ENCODE measurements around the gene RIPPLY2. TPM values are rescaled to one million over a fixed set of nuclear protein-coding genes. Genes with fewer than 3 reads are reported as not detected.

The RIPPLY2 gene
- total and polyA plus RNA-seq, 9 of the 15 experiments (the other 6 are each of a cell fraction or from before 2014, with no cell fraction given), result not detected

DNA sequence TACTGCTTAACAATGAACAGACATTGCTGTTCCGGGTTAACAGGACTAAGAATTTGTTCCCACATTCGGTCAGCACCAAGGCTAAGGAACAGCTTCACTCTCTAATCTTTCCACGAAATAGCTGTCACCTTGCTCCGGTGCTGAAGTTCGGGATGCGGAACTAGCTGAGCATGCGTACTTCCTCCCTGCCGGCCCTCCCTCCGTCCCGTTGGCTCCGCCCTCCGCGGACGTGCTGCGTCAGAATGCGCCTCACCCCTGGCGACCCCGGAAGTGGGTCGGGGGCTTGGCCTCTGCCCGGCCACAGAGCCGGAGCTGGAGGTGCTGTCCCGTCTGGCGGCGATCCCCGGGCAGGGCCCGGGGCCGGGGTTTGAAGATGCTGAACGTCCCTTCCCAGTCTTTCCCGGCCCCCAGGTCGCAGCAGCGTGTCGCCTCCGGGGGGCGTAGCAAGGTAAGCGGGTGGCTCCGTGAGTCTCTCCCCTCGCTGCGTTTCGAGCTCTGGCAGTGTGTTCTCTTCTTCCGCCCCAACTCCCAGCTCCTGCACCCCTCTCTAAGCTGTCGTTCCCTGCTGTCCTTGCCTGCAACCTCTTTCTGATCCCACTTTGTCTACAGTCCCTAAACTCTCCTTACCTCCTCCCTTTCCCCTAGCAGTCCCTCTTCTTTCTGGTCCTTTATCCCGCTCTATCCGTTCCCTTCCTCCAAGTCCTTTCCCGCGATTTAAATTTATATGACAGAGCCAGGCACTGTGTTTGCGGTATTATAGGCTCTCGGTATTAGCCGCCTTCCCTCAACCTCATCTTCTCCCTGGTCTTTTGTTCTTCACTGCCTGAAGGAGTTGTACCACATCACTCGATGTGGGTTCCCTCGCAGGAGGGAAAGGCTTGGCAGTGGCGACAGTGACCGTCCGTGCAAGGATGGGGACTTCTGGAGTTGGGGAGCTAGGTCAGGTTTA is 6.5 kb downstream of the RIPPLY2 start, which contains the start of gene CYB5R4 (continued):
- TF ChIP-seq, protein P1, sequence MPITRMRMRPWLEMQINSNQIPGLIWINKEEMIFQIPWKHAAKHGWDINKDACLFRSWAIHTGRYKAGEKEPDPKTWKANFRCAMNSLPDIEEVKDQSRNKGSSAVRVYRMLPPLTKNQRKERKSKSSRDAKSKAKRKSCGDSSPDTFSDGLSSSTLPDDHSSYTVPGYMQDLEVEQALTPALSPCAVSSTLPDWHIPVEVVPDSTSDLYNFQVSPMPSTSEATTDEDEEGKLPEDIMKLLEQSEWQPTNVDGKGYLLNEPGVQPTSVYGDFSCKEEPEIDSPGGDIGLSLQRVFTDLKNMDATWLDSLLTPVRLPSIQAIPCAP (CRISPR knock-in tag; IDR thresholded peaks at IDR 0.05; ENCODE audit: borderline replicate concordance), result peak; percentile 97; the same call in 1 of the 2 replicates
- peak; percentile 88 for TF ChIP-seq SUPT5H (IDR thresholded peaks at IDR 0.05)
- 0 out of 2 replicates have a peak, but pooled peaks have one; percentile 36 for TF ChIP-seq TAF7 (tag; IDR thresholded peaks at IDR 0.05)
- TF ChIP-seq ZNF274 (IDR thresholded peaks at IDR 0.05; ENCODE audit: borderline replicate concordance, low read depth, low read length), result no peak
- TF ChIP-seq POLR2H (tag; IDR thresholded peaks at IDR 0.05; ENCODE audit: low read depth), result peak; percentile 35; the same call in 1 of the 2 replicates
- TF ChIP-seq, protein P2, sequence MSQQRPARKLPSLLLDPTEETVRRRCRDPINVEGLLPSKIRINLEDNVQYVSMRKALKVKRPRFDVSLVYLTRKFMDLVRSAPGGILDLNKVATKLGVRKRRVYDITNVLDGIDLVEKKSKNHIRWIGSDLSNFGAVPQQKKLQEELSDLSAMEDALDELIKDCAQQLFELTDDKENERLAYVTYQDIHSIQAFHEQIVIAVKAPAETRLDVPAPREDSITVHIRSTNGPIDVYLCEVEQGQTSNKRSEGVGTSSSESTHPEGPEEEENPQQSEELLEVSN (IDR thresholded peaks at IDR 0.05; ENCODE audit: borderline replicate concordance in 1 of 2, extremely low read depth in 1 of 2, insufficient read depth in 1 of 2, insufficient read length in 1 of 2, low read depth in 1 of 2, low read length in 1 of 2, poor library complexity in 1 of 2, severe bottlenecking in 1 of 2), result no peak
- TF ChIP-seq, protein P3, sequence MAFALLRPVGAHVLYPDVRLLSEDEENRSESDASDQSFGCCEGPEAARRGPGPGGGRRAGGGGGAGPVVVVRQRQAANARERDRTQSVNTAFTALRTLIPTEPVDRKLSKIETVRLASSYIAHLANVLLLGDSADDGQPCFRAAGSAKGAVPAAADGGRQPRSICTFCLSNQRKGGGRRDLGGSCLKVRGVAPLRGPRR (CRISPR knock-in tag; IDR thresholded peaks at IDR 0.05), result no peak
- TF ChIP-seq, protein P4, sequence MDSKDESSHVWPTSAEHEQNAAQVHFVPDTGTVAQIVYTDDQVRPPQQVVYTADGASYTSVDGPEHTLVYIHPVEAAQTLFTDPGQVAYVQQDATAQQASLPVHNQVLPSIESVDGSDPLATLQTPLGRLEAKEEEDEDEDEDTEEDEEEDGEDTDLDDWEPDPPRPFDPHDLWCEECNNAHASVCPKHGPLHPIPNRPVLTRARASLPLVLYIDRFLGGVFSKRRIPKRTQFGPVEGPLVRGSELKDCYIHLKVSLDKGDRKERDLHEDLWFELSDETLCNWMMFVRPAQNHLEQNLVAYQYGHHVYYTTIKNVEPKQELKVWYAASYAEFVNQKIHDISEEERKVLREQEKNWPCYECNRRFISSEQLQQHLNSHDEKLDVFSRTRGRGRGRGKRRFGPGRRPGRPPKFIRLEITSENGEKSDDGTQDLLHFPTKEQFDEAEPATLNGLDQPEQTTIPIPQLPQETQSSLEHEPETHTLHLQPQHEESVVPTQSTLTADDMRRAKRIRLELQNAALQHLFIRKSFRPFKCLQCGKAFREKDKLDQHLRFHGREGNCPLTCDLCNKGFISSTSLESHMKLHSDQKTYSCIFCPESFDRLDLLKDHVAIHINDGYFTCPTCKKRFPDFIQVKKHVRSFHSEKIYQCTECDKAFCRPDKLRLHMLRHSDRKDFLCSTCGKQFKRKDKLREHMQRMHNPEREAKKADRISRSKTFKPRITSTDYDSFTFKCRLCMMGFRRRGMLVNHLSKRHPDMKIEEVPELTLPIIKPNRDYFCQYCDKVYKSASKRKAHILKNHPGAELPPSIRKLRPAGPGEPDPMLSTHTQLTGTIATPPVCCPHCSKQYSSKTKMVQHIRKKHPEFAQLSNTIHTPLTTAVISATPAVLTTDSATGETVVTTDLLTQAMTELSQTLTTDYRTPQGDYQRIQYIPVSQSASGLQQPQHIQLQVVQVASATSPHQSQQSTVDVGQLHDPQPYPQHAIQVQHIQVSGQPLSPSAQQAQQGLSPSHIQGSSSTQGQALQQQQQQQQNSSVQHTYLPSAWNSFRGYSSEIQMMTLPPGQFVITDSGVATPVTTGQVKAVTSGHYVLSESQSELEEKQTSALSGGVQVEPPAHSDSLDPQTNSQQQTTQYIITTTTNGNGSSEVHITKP (IDR thresholded peaks at IDR 0.05; ENCODE audit: partially characterized antibody), result no peak
- 0 out of 2 replicates have a peak, but pooled peaks have one; percentile 26 for TF ChIP-seq NFRKB (IDR thresholded peaks at IDR 0.05; ENCODE audit: low read depth)
- TF ChIP-seq, protein P5, sequence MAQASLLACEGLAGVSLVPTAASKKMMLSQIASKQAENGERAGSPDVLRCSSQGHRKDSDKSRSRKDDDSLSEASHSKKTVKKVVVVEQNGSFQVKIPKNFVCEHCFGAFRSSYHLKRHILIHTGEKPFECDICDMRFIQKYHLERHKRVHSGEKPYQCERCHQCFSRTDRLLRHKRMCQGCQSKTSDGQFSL (CRISPR knock-in tag; IDR thresholded peaks at IDR 0.05), result 0 out of 2 replicates have a peak, but pooled peaks have one; percentile 64
- TF ChIP-seq, protein P5 (tag; IDR thresholded peaks at IDR 0.05), result no peak
- TF ChIP-seq SRSF1 (IDR thresholded peaks at IDR 0.05; ENCODE audit: low read depth, low read length), result no peak
- TF ChIP-seq ZNF146 (CRISPR knock-in tag; IDR thresholded peaks at IDR 0.05; ENCODE audit: unreplicated experiment), result peak; percentile 75
- TF ChIP-seq GTF2F1 (IDR thresholded peaks at IDR 0.05; ENCODE audit: low read depth, low read length), result no peak
